Activated CD8-positive, alpha-beta memory T cell treated with anti-CD3 and anti-CD28 coated beads, Interleukin-2, amount 50 U/mL, for 24 hours (primary cell): ENCODE data around the gene CENPL.
"Not testable (repeated sequence)": the region's sequence is repeated elsewhere in the genome, so short reads cannot be mapped to it uniquely, and the experiment has no call there.

Experiments
- DNase-seq: peaks from one replicate; pipeline ENCODE4 v3.0.0-alpha.2; 2020; ENCODE audit errors: extremely low read depth

Gene CENPL

GRCh38 chr1:173857363-173857917 is 32.8 kb upstream of the CENPL start:
- no peak for DNase-seq

- DNase-seq: no peak
These were observed 32.2 kb upstream of the CENPL start for GRCh38 chr1:173856903-173857302.

- no peak for DNase-seq
These were observed 31.3 kb upstream of the CENPL start for GRCh38 chr1:173856014-173856413.

DNA sequence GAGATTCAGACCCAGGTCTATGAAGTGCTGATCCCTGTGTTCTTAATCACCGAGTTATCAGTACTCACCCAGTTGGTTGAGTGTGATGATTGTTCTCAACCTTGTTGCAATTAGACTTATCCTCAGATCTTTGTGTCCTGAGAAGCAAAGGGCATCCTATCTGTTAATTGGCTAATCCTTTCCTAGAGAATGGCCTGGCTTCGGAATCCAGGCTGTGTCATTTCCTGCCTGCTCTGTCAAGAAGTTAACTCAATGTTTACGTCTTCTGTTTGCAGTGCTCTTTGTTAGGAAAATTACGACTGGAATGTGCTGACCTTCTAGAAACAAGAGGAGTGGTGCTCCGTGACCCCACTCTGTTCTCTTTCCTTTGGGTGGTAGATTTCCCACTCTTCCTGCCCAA is 28.4 kb upstream of the CENPL start:
- DNase-seq: no peak

GRCh38 chr1:173852105-173852504 is 27.4 kb upstream of the CENPL start:
- no peak for DNase-seq

- no peak for DNase-seq
These were observed 8.1 kb upstream of the CENPL start for GRCh38 chr1:173832748-173833147.

GRCh38 chr1:173827611-173828010 is 2.9 kb upstream of the CENPL start:
- DNase-seq: no peak

- DNase-seq: no peak
These were observed 835 bp downstream of the CENPL start for GRCh38 chr1:173823781-173824314.

DNA sequence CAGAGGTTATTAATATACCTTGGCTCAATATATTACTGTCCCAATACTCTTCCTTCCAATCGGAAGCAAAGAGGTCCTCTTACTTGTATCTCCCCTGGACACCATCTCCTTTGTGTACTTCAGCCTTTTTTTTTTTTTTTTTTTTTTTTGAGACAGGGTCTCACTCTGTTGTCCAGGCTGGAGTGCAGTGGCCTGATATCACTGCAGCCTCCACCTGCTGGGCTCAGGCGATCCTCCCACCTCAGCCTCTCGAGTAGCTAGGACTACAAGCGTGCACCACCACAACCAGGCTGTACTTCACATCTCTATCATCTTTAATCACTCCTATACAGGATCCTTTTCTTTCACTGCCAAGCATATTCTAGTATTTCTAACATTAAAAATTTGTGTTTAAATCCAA is 3.0 kb downstream of the CENPL start:
- DNase-seq: no peak

GRCh38 chr1:173818459-173818858 is 6.2 kb downstream of the CENPL start:
- DNase-seq: no peak

- DNase-seq: not testable (repeated sequence)
These were observed 11.0 kb downstream of the CENPL start for GRCh38 chr1:173813654-173814053.

DNA sequence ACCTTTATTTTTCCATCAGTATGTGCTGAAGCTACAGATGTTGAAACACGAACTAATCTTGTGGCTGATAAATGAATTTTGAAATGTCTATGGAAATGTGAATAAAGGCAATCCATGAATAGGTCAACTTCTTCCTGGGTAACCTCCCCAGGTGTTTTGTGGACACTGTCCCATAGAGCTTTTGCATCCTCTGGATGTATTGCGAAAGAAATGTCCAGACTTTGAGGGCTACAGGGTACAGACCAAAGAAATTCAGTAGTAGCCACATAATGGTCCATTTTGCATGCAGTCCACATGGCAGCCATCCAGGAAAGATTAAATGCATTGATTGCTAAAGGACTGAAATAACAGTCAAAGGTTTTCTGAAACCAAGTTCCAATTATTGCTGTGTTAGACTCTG is 21.7 kb downstream of the CENPL start:
- no peak for DNase-seq

DNA sequence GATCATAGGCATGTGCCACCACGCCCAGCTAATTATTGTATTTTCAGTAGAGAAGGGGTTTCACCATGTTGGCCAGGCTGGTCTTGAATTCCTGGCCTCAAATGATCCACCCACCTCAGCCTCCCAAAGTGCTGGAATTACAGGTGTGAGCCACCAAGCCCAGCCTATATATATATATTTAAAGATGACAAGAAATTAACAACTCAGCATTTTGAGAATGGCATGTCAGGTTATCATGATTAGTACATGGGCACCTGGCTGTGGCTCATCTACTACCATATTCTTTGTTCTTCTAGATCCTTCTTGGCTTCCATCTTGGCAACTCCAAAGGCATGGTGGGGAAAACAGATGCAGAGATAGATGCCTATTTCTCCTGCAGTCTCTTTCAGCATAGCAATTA is 24.7 kb downstream of the CENPL start:
- not testable (repeated sequence) for DNase-seq

DNA sequence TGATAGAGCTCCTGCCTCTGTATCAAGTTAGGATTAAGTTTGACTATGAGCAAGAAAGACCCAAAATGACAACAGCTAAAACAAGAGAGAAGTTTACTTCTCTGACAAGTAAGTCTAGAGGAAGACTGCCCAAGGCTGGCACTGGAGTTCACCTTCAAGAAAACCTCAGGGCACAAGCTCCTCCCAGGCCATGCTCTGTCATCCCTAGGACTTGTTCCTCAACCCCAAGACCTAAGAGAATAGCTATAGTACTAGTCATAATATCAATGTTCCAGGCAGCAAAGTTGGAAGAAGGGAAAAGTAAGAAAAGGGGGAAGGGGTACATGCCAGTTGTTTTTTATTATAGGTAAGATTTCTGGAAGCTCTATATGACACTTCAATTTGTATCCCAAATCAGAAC is 26.6 kb downstream of the CENPL start:
- DNase-seq: no peak

- no peak for DNase-seq
These were observed 34.8 kb downstream of the CENPL start for GRCh38 chr1:173789841-173790240.

GRCh38 chr1:173784997-173785396 is 39.7 kb downstream of the CENPL start:
- DNase-seq: no peak

GRCh38 chr1:173779936-173780335 is 44.7 kb downstream of the CENPL start:
- DNase-seq: no peak

DNA sequence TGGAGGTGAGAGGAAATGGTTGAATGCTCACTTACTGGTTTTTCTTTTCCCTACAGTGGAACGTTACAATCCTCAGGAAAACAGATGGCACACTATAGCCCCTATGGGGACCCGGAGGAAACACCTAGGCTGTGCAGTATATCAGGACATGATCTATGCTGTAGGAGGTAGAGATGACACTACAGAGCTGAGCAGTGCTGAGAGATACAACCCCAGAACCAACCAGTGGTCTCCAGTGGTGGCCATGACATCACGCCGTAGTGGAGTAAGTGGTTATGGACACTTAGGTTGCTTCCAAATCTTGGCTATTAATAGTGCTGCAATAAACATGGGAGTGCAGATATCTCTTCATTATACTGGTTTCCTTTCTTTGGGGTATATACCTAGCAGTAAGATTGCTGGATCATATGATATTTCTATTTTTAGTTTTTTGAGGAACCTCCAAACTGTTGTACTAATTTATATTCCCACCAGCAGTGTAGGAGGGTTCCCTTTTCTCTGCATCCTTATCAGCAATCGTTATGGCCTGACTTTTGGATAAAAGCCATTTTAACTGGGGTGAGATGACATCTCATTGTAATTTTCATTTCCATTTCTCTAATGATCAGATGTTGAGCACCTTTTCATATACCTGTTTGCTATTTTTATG is 49.0 kb downstream of the CENPL start:
- DNase-seq: no peak

DNA sequence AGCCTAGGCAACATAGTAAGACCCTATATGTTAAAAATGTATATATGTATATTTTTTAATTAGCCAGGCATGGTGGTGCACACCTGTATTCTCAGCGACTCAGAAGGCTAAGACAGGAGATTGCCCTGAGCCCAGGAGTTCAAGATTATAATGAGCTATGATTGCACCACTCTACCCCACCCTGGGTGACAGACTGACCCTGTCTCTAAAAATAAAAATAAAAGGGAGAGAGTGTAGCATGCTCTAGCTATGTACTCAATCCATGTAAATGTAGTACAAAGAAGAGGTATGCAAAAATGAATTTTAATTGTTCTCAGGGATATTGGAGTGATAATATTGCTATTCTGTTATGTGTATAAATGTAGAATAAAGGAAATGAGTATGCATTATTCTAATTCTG is 53.1 kb downstream of the CENPL start:
- no peak for DNase-seq

DNA sequence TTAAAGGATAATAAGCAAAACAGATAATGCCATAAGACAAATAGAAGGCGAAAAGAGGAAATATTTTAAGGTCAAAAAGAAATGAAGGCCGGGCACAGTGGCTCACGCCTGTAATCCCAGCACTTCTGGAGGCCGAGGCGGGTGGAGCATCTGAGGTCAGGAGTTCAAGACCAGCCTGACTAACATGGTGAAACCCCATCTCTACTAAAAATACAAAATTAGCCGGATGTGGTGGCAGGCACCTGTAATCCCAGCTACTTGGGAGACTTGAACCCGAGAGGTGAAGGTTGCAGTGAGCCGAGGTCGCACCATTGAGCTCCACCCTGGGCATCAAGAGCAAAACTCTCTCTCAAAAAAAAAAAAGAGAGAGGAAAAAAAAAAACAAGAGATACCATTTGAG is 54.4 kb downstream of the CENPL start:
- not testable (repeated sequence) for DNase-seq

- DNase-seq: no peak
These were observed 55.9 kb downstream of the CENPL start for GRCh38 chr1:173768827-173769226.

- DNase-seq: no peak
These were observed 56.5 kb downstream of the CENPL start for GRCh38 chr1:173768206-173768605.

- not testable (repeated sequence) for DNase-seq
These were observed 60.4 kb downstream of the CENPL start for GRCh38 chr1:173764331-173764730.

- DNase-seq: no peak
These were observed 65.7 kb downstream of the CENPL start for GRCh38 chr1:173758980-173759379.
